GM18505 (cell line): Measurements from ENCODE around the gene MAMLD1.

ENCODE experiments used
- ATAC-seq: cut with Tn5 transposase; IDR thresholded peaks from one replicate; pipeline ENCODE4 v1.9.1; 2021; ENCODE audit not compliant: unreplicated experiment
- POLR2A ChIP-seq: IDR thresholded peaks from 4 replicates; pipeline ENCODE4 v1.6.1; 2011; ENCODE audit warnings: borderline replicate concordance; ENCODE audit not compliant: insufficient read depth, insufficient read length; ENCODE audit errors: extremely low read depth

Gene MAMLD1

DNA sequence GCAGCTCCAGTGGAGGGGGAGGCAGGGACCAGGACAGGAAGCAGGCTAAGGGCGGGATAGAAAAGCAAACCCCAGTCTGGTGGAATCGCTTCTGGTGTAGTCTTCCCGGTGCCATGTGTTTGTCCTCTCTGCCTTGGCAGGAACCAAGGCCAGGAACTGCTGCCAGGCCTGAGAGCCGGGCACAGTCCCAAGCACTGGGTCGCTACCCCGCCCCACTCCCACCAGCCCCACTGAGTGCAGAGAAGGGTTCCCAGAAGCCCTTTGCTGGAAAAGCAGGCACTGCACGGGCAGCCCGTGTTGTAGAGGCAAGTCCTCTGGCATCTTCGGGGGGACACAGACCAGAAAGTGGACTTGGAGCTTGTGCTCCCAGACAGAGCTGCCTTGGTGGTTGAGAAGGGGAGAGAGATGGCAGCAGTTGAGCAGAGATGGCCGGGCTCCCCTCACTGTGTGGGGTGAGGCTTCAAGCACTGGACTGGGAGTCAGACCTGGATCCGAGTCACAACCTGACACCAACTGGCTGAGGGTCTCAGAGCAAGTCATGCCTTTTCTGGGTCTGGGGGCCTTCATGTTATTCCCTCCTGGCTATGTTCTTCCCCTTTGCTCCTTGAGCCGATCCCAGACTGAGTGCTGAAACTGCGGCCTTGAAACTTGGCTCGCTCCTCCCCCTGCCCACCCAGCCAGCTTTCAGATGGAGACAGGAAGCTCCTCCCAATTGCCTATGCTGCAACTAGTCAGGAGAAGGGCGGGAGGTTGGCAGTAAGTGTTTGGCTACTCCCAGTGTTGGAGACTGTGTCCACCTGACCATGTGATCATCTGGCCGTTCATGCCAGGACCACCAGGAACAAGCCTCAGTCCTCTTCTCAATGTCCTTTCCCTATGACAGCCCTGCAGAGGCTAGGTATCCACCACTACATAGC is 145.6 kb downstream of the MAMLD1 start:
- no peak for TF ChIP-seq POLR2A
- ATAC-seq, result no peak

DNA sequence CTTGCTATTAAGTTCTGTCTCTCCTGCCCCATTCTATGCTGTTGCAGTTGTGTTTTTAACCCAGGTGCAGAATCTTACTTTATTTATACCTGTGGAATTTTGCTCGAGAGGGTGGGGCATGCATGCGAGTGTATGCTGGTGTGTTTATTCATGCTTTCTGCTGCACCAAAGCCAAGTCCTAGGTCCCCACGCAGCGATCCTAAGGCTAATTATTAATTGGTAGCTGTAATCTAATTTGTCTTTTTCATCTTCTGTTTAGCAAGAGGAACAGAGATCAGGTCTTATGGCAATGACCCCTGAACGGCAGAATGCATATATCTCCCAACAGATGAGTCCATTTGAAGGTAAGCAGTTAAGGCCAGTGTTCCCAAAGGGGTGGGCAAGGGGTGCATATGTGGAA is 146.6 kb downstream of the MAMLD1 start:
- no peak for ATAC-seq

DNA sequence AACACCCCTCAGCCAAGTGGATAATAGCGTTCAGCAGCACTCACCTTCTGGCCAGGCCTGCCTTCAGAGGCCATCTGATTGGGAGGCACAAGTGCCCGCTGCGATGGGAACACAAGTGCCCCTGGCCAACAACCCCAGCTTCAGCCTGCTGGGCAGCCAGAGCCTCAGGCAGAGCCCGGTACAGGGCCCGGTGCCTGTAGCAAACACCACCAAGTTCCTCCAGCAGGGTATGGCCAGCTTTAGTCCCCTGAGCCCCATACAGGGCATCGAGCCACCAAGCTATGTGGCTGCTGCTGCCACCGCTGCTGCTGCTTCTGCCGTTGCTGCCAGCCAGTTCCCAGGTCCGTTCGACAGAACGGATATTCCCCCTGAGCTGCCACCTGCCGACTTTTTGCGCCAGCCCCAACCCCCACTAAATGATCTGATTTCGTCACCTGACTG is 149.4 kb downstream of the MAMLD1 start:
- no peak for TF ChIP-seq POLR2A
- no peak for ATAC-seq

More for the DNA sequence above, 146.6 kb downstream of the MAMLD1 start:
- TF ChIP-seq POLR2A, result no peak

DNA sequence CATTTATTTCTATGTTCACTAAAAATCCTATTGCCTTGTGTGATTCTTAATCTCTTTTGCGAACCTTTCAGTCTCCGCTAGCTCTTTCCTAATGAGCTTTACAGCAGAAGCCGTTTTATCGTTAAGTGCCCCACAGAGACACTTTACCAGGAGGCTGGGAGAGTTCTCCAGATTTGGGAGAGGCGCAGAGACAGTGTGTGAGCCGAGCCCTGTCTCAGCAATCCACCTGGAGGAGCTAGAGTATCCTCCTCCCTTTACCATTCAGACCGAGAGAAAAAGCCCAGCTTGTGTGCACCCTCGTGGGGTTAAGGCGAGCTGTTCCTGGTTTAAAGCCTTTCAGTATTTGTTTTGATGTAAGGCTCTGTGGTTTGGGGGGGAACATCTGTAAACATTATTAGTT is 150.4 kb downstream of the MAMLD1 start:
- no peak for ATAC-seq
- TF ChIP-seq POLR2A, result no peak

DNA sequence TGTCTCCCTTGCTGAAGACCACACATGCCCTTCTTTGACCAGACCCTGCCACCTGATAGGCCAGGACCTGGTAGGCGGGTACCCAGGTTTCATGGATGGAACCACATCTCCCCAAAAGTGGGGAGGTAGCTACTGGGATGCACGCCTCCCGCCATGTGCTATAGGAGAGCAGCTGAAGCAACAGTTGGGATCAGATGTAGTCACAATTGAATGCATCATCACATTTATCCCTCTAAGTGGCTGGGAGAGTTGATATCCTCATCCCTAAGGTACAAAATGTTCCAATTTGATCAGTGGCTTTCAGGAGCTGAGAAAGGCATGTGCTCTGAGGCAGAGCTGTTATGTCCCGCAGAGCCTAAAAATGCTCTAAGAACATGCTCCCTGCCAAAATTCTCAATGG is 151.3 kb downstream of the MAMLD1 start:
- no peak for ATAC-seq
- TF ChIP-seq POLR2A, result no peak

DNA sequence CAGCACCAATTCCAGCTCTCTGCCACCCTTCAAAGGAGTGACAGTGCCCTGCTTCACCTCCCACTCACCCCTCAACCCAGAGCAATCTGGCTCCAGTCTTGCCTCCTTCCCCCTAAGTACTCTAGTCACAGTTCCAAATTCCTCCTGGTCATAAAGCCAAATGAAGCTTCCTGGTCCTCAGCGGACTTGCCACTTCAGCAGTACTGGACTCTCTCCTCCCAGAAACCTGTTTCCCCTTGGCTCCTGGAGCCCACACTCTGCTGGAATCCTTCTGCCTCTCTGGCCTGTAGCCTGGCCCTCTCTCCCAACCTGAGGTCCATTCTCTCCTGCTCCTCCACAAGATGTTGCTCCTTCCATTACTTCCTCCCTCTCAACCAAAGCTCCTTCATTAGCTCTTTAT is 152.7 kb downstream of the MAMLD1 start:
- no peak for ATAC-seq
- no peak for TF ChIP-seq POLR2A

DNA sequence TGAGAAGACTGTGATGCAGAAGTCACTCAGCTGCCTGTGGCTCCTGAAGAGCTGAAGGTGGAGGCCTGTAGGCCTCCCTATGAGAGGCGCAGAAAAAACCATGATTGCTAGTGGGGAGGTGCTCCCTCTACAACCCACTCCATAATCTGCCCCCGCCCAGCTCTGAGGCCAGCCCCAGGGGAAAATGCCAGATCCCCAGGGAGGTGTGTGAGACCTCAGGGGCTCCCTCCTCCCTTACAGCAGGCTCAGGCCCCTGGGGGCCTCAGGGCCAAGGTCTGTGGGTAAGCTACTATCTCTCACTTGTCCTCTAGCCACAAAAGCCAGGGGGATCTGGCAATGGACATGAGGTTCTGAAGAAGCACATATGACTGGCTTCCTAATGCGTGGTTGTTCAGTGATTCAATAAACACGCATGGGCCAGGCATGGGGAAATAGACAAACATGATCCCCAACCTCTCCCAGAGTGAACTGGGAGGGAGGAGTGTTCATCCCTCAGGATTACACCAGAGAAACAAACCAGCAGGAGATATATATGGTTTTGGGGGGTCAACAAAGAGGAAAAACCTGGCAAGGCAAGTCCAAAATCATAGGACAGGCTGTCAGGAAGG is 154.3 kb downstream of the MAMLD1 start:
- TF ChIP-seq POLR2A, result no peak

DNA sequence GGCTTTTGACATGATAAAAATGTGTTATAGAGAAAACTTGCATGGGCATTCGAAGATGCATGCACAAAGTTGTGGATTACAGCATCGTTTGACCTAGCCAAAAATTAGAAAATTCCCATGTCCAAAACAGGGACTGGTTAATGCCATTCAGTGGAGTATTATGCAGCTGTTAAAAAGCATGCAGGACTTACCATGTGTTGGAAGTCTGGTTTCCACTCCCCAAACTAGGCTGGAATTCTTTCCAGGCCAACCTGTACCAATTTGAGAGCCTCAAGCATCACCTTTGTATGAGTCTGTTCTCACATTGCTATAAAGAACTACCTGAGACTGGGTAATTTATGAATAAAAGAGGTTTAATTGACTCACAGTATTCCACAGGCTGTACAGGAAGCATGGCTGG is 159.4 kb downstream of the MAMLD1 start:
- TF ChIP-seq POLR2A, result no peak
- ATAC-seq, result no peak

More for the DNA sequence above, 154.3 kb downstream of the MAMLD1 start:
- no peak for ATAC-seq

DNA sequence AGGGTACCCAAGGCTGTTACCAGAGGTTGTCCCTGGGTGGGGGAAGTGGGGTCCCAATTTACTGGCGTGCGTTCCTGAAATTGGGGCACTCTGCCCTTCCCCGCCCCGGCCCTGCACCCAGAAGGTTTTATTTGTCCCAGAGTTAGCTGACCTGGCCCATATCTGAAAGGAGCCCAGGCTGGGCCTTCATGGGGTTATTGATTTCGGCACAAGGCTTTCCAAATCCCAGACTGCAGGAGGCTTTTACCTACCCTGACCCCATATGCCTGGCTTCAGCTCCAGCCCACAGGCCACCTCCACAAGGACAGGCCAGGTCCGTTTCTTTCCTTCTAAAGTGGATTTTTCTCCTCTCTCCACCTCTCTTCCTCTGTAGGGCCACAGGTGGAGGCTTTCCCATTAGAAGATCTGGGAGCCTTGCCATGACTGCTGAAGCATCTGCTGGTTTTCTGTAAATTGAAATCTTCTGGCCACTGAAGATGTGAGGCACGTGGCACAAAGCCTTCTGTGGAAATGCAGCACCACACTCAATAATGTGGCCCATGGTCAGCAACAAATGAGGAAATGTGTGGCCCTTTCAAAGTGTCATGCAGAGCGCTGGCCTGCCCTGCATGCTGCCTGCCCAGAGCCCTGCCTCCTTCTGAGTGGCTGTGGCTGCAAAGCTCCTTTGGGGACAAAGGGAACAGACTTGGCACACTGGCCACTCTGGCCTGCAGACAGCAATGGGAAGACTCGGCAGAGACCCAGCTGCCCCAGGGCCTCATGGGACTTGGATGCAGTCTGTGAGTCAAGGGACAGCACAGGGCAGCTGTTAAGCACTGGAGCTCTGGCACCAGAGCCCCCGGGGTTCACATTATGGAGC is 162.2 kb downstream of the MAMLD1 start:
- TF ChIP-seq POLR2A, result no peak

DNA sequence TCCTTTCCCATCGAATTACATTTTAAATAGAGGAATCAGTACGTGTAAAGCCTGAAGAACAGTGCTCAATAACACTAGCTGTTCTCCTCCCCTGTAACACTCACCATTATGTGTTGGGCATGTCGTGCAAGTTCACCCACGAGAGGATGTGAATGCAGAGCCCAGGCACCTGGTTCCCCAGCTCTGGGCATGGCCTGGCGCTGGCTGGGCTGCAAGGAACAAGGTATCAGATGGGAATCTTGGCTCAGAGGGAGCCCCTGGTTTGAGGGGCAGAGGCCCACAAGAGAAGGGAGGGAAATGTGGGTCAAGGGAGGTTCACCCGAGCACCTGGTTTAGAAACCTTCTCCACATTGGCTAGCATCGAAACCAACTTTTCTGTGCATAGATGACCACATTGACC is 163.6 kb downstream of the MAMLD1 start:
- ATAC-seq, result no peak
- no peak for TF ChIP-seq POLR2A

More for the DNA sequence above, 162.2 kb downstream of the MAMLD1 start:
- no peak for ATAC-seq

DNA sequence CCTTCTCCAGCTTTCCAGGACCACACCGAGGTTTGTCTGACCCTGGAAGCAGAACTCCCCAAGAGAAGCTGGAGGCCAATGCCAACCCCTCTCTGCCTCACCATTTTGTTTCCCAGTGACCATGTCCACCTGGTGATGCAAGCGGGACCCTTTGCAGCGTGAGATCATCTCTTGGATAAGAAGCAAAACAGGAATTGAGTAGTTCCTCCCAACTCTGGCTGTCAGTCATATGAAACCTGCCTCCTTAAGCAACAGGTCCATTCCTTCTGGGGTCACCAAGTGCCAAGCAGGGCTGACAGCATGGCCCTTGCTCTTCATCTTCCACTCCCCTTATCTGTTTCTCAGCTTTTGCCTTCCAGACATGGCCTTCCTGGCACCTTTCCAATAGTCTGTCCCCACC is 164.0 kb downstream of the MAMLD1 start:
- ATAC-seq, result no peak
- no peak for TF ChIP-seq POLR2A

DNA sequence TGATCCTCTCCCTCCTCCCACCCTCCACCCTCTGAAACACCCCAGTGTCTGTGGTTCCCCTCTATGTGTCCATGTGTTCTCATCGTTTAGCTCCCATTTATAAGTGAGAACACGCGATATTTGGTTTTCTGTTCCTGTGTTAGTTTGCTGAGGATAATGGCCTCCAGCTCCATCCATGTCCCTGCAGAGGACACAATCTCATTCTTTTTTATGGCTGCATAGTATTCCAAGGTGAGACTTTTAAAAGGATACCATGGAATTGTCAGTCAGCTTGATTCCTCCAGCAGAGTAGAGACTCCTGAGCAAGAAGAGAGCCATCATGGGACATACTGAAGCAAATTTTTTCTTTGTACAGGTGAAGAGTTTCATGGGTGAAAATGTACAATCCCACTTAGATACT is 166.5 kb downstream of the MAMLD1 start:
- no peak for ATAC-seq
- no peak for TF ChIP-seq POLR2A

DNA sequence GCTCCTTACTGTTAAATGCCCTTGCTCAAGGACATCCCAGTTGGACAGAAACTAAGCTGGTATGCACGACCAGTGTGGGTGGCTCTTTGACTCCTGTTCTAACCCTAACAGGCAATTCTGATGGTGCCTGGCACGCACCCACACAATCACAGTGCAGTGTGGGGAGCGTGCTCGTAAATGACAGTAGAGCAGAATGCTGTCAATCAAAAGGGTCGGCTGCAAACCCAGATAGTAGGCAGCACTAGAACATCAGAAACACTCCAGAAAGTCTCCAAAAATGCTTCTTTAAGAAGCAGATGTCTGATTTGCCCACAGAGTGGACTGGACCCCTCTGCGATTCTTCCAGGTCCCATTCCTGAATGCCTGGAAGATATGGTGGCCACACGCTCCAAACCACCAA is 167.7 kb downstream of the MAMLD1 start:
- no peak for TF ChIP-seq POLR2A
- ATAC-seq, result no peak
